ENCODE data around the gene CAMK4. TPM values are rescaled to one million over a fixed set of nuclear protein-coding genes. Genes with fewer than 3 reads are reported as not detected.

CAMK4 gene
- total and polyA plus RNA-seq, 2 experiments from 2014 or later: 4.2 to 7.3 TPM

DNA sequence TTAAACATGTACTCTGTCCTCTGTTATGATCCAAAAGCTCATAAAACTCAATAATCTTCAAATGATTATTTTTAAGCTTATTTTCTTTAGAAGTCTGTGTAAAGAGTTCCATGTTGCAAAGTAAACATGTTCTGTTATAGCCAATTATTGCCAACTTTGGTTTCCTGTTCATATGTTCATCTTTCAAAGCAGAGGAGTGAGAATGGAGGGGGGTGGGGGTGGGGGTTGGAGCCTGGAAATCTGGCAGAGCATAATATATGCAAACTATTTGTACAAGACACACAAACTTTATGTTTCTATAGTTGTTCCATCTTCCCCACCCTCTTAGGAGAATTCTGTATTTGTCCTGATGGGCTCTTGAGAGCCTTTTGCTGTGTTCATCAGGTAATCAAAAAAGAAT, 153.1 kb downstream of the CAMK4 start:
- Mint-ChIP-seq H3K27me3 (ENCODE audit: insufficient read depth, low read depth, poor library complexity) (no peaks in the 10 kb centered on the region), H3K4me3 (no peak overlapping the region), H3K36me3 (ENCODE audit: low read depth) (no peaks in the 10 kb centered on the region), H3K9me3 (no peaks in the 10 kb centered on the region), H3K4me1 (no peaks in the 10 kb centered on the region; the same call in 2 of the 3 replicates), H3K27ac (no peak overlapping the region)
- no peaks in the 10 kb centered on the region for H3K36me3 ChIP-seq (ENCODE audit: insufficient read depth)
- TF ChIP-seq POLR2AphosphoS5 (IDR thresholded peaks at IDR 0.05; ENCODE audit: low read depth) (no peak), ZNF114 (CRISPR knock-in tag; IDR thresholded peaks at IDR 0.05) (no peak), EZH2phosphoT487 (IDR thresholded peaks at IDR 0.05; ENCODE audit: unreplicated experiment) (no peak), JUNB (IDR thresholded peaks at IDR 0.05; ENCODE audit: unreplicated experiment) (no peak), NANOG (IDR thresholded peaks at IDR 0.05; ENCODE audit: borderline replicate concordance) (no peak), STAT1 (IDR thresholded peaks at IDR 0.05; ENCODE audit: unreplicated experiment) (no peak), CREB1 (CRISPR knock-in tag; IDR thresholded peaks at IDR 0.05; ENCODE audit: low read depth) (no peak), ZNF331 (CRISPR knock-in tag; IDR thresholded peaks at IDR 0.05; ENCODE audit: low read depth) (no peak), EZH2 (IDR thresholded peaks at IDR 0.05; ENCODE audit: low read depth, unreplicated experiment) (no peak)
- TF ChIP-seq, protein P1, sequence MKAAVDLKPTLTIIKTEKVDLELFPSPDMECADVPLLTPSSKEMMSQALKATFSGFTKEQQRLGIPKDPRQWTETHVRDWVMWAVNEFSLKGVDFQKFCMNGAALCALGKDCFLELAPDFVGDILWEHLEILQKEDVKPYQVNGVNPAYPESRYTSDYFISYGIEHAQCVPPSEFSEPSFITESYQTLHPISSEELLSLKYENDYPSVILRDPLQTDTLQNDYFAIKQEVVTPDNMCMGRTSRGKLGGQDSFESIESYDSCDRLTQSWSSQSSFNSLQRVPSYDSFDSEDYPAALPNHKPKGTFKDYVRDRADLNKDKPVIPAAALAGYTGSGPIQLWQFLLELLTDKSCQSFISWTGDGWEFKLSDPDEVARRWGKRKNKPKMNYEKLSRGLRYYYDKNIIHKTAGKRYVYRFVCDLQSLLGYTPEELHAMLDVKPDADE (IDR thresholded peaks at IDR 0.05): no peak
- TF ChIP-seq, protein P2, sequence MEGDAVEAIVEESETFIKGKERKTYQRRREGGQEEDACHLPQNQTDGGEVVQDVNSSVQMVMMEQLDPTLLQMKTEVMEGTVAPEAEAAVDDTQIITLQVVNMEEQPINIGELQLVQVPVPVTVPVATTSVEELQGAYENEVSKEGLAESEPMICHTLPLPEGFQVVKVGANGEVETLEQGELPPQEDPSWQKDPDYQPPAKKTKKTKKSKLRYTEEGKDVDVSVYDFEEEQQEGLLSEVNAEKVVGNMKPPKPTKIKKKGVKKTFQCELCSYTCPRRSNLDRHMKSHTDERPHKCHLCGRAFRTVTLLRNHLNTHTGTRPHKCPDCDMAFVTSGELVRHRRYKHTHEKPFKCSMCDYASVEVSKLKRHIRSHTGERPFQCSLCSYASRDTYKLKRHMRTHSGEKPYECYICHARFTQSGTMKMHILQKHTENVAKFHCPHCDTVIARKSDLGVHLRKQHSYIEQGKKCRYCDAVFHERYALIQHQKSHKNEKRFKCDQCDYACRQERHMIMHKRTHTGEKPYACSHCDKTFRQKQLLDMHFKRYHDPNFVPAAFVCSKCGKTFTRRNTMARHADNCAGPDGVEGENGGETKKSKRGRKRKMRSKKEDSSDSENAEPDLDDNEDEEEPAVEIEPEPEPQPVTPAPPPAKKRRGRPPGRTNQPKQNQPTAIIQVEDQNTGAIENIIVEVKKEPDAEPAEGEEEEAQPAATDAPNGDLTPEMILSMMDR (conservative IDR thresholded peaks at IDR 0.05; ENCODE audit: low read depth in 2 of 2): no peak
- TF ChIP-seq, protein P3, sequence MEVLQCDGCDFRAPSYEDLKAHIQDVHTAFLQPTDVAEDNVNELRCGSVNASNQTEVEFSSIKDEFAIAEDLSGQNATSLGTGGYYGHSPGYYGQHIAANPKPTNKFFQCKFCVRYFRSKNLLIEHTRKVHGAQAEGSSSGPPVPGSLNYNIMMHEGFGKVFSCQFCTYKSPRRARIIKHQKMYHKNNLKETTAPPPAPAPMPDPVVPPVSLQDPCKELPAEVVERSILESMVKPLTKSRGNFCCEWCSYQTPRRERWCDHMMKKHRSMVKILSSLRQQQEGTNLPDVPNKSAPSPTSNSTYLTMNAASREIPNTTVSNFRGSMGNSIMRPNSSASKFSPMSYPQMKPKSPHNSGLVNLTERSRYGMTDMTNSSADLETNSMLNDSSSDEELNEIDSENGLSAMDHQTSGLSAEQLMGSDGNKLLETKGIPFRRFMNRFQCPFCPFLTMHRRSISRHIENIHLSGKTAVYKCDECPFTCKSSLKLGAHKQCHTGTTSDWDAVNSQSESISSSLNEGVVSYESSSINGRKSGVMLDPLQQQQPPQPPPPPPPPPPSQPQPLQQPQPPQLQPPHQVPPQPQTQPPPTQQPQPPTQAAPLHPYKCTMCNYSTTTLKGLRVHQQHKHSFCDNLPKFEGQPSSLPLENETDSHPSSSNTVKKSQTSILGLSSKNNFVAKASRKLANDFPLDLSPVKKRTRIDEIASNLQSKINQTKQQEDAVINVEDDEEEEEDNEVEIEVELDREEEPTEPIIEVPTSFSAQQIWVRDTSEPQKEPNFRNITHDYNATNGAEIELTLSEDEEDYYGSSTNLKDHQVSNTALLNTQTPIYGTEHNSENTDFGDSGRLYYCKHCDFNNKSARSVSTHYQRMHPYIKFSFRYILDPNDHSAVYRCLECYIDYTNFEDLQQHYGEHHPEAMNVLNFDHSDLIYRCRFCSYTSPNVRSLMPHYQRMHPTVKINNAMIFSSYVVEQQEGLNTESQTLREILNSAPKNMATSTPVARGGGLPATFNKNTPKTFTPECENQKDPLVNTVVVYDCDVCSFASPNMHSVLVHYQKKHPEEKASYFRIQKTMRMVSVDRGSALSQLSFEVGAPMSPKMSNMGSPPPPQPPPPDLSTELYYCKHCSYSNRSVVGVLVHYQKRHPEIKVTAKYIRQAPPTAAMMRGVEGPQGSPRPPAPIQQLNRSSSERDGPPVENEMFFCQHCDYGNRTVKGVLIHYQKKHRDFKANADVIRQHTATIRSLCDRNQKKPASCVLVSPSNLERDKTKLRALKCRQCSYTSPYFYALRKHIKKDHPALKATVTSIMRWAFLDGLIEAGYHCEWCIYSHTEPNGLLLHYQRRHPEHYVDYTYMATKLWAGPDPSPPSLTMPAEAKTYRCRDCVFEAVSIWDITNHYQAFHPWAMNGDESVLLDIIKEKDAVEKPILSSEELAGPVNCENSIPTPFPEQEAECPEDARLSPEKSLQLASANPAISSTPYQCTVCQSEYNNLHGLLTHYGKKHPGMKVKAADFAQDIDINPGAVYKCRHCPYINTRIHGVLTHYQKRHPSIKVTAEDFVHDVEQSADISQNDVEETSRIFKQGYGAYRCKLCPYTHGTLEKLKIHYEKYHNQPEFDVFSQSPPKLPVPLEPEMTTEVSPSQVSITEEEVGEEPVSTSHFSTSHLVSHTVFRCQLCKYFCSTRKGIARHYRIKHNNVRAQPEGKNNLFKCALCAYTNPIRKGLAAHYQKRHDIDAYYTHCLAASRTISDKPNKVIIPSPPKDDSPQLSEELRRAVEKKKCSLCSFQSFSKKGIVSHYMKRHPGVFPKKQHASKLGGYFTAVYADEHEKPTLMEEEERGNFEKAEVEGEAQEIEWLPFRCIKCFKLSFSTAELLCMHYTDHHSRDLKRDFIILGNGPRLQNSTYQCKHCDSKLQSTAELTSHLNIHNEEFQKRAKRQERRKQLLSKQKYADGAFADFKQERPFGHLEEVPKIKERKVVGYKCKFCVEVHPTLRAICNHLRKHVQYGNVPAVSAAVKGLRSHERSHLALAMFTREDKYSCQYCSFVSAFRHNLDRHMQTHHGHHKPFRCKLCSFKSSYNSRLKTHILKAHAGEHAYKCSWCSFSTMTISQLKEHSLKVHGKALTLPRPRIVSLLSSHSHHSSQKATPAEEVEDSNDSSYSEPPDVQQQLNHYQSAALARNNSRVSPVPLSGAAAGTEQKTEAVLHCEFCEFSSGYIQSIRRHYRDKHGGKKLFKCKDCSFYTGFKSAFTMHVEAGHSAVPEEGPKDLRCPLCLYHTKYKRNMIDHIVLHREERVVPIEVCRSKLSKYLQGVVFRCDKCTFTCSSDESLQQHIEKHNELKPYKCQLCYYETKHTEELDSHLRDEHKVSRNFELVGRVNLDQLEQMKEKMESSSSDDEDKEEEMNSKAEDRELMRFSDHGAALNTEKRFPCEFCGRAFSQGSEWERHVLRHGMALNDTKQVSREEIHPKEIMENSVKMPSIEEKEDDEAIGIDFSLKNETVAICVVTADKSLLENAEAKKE (CRISPR knock-in tag; IDR thresholded peaks at IDR 0.05): no peak
- TF ChIP-seq, protein P4, sequence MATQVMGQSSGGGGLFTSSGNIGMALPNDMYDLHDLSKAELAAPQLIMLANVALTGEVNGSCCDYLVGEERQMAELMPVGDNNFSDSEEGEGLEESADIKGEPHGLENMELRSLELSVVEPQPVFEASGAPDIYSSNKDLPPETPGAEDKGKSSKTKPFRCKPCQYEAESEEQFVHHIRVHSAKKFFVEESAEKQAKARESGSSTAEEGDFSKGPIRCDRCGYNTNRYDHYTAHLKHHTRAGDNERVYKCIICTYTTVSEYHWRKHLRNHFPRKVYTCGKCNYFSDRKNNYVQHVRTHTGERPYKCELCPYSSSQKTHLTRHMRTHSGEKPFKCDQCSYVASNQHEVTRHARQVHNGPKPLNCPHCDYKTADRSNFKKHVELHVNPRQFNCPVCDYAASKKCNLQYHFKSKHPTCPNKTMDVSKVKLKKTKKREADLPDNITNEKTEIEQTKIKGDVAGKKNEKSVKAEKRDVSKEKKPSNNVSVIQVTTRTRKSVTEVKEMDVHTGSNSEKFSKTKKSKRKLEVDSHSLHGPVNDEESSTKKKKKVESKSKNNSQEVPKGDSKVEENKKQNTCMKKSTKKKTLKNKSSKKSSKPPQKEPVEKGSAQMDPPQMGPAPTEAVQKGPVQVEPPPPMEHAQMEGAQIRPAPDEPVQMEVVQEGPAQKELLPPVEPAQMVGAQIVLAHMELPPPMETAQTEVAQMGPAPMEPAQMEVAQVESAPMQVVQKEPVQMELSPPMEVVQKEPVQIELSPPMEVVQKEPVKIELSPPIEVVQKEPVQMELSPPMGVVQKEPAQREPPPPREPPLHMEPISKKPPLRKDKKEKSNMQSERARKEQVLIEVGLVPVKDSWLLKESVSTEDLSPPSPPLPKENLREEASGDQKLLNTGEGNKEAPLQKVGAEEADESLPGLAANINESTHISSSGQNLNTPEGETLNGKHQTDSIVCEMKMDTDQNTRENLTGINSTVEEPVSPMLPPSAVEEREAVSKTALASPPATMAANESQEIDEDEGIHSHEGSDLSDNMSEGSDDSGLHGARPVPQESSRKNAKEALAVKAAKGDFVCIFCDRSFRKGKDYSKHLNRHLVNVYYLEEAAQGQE (IDR thresholded peaks at IDR 0.05; ENCODE audit: unreplicated experiment): no peak
- no peaks in the 10 kb centered on the region for H3K4me1 ChIP-seq (ENCODE audit: insufficient read depth)
- no peaks in the 10 kb centered on the region for H4K20me1 ChIP-seq (replicated peaks; ENCODE audit: insufficient read depth)
- no peak for ATAC-seq
- H3K27me3 ChIP-seq (ENCODE audit: insufficient read depth): no peaks in the 10 kb centered on the region
- H2AFZ ChIP-seq: no peak overlapping the region
- H3F3A ChIP-seq (replicated peaks; ENCODE audit: low read depth): no peaks in the 10 kb centered on the region
- no peak overlapping the region for H3K4me2 ChIP-seq
- no peak for DNase-seq (ENCODE audit: low spot score)
- no peak overlapping the region for H3K4me3 ChIP-seq
- H3K27ac ChIP-seq (ENCODE audit: low read depth): no peak overlapping the region
- H3K9me2 ChIP-seq (ENCODE audit: insufficient read depth): no peaks in the 10 kb centered on the region
- no peaks in the 10 kb centered on the region for H3K79me2 ChIP-seq (replicated peaks; ENCODE audit: insufficient read depth)
